Activated T-cell treated with anti-CD3 and anti-CD28 coated beads for 4 hours (primary cell): ENCODE results near the gene MED15.
A peak's percentile ranks its signal among the peaks of the same experiment; 100 is the strongest.

Source experiments
- DNase-seq: peaks from one replicate; pipeline ENCODE4 v3.0.0-alpha.2; 2020

MED15 gene

DNA sequence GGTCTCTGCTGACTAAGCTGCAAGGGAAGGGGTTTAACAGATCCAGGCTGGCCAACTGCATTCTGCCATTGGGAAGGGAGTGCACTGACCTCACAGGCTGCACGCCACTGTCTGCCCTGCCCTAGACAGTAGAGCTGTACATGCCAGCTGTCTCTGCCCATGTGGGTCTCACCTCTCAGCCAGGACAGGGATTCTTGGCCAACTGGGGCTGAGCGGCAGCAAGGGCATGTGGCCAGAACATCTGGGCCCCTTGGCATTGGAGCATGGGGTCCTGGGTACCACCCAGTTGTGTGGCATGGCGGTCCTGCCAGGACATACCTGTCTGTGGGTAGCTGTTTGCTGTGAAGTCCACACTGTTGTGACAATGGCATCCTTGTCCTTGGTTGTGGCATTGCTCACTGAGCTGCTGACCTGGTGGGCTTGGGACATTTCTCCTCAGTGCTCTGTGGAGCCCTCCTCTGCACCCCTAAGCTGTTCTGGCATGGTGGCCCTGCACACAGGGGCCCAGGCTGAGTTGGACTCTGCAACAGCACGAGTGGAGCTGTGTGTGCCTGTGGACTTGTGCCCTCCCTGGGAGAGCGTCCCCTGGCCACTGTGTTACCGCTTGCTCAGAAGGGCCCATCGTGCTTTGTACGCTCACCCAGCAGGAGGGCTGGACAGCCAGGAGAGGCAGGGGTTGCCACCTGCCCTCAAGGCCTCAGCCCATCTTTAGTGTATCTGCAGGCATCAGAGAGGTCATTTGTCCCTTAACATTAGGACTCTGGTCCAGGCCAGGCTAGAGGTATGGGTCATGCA, 46.7 kb downstream of the MED15 start:
- DNase-seq = no peak

DNA sequence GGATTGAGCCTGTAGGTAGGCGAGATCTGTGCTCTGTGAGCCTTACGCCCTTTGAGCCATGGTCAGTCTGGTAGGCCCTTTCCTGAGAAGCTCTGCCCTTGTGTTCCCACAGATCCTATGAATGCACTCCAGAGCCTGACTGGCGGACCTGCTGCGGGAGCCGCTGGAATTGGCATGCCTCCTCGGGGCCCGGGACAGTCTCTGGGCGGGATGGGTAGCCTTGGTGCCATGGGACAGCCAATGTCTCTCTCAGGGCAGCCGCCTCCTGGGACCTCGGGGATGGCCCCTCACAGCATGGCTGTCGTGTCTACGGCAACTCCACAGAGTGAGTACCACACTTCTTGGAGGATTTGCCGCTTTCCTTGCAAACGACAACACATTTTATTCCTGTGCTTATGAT, 47.4 kb downstream of the MED15 start:
- DNase-seq = no peak

DNA sequence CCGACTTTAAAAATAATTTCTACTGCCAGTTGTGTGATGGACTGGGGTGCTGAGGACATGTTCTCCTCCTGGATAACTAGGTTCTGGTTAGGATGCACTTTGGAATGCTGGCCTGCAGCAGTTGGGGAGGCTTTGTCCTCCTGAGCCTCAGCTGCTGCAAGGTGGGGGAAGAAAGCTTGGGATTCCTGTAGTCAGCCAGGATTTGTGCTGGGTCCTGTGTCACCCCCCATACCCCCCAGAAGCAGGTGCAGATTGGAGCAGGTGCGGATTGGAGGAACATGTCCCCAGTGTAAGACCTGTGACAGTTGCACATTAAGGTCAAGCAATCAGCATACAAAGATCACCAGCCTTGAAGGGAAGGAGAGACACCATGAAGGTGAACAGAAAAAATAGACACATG, 51.1 kb downstream of the MED15 start:
- DNase-seq = no peak

DNA sequence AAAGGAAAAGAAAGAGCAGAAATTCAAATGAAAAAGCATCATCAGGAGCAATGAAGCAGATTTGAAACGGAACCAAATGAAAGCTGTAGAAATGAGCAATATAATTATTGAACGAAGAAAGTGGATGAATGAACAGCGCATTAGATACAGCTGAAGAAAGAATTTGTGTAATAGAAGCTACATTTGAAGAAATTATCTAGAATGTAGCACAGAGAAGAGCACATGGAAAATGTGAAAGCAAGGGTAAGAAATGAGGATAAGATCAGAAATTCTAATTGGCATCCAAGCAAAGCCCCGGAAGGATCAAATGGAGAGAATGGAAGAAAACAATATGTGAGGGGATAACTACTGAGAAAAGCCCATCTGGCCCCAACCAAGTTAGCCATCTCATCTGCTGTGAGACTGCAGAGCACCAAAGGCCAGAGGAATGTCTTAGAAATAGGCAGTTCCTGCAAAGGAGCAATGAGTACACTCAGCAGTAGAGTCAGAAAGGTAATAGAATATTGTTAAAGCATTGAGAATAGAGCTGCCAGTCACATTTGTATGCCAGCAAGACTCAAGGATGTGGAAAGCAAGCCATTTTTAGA, 51.9 kb downstream of the MED15 start:
- no peak for DNase-seq

DNA sequence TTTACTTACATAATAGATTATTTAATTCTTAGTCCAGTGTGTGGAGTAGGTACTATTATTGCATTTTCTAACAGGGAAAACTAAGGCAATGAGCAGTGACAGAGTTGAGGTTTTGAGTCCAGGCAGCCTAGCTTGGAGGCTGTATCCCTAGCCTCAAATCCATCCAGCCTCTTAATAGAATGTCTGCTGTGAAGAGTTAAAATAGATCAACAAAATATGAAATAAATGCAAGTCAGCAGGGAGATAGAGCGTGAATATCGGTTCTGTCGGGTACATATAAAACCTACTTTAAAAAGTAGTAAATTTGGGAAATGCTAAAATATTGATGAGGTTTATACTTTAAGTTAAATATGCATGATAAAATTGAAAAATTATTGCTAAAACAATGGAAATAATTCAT, 53.3 kb downstream of the MED15 start:
- DNase-seq = no peak

DNA sequence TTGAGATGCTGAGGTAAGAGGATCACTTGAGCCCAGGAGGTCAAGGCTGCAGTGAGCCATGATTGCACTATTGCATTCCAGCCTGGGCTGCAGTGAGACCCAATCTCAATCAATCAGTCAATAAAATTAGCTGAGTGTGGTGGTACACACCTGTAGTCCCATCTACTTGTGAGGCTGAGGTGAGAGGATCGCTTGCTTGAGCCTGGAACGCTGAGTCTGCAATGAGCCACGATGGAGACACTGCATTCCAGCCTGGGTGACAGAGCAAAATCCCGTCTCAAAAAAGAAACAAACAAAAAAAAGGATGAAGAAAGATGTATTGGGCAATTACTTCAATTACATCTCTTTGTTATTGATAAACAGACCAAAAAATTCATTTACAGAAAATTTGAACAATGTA, 54.5 kb downstream of the MED15 start:
- DNase-seq = no peak

DNA sequence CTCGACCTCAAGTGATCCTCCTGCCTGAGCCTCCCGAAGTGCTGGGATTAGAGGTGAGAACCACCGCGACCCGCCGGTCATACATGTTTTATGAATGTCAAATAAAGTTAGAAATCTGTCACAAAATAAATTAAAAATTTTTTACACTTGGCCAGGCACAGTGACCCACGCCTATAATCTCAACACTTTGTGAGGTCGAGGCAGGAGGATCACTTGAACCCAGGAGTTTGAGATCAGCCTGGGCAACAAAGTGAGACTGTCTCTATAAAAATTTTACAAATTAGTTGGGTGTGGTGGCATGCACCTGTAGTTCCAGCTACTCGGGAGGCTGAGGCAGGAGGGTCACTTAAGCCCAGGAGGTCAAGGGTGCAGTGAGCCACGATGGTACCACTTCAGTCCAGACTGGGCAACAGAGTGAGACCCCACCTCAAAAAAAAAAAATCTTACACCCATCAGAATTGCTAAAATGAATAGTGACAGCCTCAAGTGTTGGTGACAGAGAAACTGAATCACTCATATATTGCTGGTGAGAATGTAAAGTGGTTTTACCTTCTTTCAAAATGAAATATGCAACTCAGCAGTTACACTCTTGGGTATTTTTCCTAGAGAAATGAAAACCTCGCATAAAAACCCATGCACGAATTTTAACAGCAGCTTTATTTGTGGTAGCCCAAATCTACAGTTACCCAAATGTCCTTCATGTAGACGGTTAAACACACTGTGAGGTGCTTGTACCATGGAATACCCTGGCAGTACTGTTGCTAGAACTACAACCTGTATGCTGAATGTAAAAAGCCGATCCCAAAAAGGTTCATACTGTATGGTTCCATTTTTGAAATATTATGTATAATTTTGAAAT, 55.4 kb downstream of the MED15 start:
- DNase-seq = no peak

DNA sequence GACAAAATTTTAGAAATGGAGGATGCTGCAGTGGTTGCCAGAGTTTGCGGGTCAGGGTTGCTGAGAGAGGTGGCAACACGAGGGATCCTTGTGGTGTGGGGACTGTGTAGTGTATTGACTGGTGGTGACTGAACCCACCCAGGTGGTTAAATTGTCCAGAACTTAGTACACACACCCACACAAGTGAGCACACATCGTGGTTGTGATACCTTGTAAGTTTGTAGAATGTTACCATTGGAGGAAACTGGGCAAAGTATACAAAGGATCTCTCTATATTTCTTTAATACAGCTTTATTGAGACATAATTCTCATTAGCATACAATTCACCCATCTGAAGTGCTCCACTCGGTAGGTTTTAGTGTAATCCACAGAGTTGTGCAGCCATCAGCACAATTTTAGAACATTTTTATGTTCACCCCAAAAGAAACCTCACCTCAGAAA, 56.1 kb downstream of the MED15 start:
- no peak for DNase-seq

DNA sequence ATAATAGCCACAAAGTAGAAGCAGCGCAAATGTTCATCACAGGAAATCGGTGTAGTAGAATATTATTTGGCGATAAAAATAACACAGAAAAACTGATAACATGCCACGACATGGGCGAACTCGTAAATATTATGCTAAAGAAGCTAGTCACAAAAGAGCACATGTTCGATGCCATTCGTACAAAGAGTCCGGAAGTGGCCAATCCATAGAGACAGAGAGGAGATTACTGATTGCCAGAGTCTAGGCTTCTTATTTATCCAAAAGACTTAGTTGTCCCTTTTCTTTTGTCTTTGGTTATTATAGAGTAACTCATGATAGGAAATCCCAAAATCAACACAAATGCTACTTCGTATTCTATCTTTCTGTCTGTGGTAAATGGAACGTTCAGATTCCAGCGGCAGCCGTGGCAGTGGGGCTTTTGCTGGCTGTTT, 56.5 kb downstream of the MED15 start:
- no peak for DNase-seq

DNA sequence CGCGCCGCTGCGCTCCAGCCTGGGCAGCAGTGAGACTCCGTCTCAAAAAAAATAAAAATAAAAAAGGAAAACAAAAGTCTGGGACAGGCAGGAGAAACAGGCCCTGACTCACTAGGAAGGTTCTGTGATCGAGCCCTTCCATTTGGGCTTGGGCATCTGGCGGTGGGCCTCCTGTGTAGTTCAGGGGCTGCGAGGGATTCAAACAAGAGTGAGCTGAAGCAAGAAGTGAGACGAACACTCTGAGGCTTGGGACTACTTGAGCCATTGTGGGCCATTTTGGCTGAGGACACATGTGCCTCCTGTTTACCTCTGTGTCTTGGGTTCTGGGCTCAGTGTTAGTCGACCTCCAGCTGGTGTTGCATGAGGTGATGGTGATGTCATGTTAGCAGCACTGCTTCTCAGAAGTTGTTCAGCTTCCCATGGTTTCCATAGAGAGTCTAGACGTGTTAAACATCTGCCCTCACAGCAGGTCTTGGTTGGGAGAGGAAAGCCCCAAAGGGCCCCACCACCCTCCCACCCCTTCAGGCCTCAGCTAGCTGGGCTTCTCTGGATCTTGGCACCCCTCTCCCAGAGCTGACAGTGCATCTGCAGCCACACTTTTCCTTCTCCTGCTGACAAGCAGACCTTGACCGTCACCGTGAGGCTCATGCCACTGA, 57.8 kb downstream of the MED15 start:
- DNase-seq = no peak

DNA sequence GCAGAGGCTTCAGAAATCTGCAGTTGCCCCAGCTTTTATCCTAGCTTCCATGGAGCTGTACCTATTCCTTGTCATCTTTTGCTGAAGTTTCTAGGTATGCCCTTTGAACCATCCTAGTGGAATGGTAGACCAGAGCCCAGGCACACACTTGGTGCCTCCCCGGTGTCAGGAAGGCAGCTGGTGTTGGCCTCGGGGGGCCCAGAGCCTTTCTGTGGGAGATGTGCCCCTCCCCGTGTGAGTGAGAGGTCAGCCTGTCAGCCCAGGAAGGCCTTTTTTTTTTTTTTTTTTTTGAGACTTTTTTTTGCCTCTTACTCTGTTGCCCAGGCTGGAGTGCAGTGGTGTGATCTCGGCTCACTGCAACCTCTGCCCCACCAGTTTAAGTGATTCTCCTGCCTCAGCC, 58.4 kb downstream of the MED15 start:
- no peak for DNase-seq

DNA sequence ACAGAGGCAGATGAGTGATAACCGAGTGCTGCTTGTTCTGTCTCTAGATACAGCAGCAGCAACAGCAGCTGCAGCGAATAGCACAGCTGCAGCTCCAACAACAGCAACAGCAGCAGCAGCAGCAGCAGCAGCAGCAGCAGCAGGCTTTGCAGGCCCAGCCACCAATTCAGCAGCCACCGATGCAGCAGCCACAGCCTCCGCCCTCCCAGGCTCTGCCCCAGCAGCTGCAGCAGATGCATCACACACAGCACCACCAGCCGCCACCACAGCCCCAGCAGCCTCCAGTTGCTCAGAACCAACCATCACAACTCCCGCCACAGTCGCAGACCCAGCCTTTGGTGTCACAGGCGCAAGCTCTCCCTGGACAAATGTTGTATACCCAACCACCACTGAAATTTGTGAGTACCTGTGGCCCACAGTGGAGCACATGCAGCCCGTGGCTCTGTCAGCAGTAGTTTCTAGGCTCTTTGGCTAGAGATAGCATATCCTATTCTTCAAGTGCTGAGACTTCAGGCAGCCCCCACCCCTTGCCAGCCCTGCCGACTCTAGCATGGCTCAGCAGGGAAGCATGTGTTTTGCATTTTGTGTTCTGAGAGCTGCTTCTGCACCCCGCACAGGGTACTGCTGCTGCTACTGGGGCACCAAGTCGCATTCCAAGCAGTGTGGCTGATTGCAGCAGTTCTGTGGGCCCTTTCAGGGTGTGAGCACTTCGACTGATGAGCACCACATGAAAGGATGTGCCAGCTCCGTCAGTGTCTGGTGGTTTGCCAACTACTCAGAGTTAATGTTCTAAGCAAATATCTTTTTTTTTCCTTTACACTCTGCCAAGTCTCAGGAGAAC, 59.2 kb downstream of the MED15 start:
- no peak for DNase-seq

DNA sequence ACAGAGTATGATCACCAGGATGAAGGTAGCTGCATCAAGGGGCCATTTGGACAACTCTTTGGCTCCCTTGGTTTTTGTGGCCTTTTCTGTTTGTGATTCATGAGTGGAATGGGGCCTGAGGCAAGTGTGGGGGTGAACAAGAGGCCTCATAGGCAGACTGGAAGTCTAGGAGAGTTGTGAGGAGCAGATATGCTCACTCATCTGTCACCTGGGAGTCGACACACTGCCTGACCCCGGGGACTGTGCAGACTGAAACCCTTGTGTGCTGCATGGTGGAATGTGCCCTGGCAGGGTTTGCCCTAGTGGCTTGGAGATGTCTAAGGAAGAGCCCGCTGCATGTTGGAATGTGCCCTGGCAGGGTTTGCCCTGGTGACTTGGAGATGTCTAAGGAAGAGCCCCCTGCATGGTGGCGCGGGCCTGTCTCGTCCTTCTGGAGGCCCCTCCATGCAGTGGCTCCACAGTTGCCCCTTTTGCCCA, 60.0 kb downstream of the MED15 start:
- DNase-seq = no peak

DNA sequence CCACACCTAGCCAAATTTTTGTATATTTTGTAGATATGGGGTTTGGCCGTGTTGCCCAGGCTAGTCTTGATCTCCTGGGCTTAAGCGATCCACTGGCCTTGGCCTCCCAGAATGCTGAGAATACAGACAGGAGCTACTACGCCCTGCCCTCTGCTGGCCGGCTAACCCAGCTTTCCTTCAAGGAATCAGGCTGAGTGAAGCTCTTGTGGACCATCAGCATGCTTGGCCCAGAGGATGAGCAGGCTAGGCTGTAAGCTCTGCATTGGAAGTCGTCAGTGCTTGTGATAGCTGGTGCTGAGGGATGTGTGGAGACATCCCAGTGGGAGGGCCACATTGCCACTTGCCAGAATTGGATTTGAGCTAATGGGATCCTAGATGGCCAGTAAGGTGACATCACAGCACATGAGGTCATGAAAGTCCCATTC, 60.6 kb downstream of the MED15 start:
- no peak for DNase-seq

DNA sequence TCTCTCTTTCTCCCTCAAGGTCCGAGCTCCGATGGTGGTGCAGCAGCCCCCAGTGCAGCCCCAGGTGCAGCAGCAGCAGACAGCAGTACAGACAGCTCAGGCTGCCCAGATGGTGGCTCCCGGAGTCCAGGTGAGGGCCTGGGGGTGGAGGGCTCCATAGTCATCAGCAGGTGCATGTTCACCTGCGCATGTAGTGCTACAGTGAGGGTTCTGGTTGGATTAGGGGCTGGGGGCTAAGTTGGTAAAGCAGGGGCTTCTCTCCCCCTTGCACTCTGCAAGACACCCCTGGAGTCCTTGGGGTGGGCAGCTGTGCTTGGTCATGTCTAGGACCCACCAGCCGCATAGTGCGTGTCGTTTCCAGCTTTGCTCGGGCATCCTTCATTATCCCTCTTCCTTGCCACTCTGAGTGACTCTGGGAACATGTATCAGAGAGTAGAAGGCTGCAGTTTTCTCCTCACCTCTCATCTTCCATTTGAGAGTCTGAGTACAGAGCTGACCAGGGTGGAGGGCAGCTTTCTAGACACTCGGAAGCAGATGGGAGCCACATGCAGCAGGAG, 61.2 kb downstream of the MED15 start:
- DNase-seq = no peak

DNA sequence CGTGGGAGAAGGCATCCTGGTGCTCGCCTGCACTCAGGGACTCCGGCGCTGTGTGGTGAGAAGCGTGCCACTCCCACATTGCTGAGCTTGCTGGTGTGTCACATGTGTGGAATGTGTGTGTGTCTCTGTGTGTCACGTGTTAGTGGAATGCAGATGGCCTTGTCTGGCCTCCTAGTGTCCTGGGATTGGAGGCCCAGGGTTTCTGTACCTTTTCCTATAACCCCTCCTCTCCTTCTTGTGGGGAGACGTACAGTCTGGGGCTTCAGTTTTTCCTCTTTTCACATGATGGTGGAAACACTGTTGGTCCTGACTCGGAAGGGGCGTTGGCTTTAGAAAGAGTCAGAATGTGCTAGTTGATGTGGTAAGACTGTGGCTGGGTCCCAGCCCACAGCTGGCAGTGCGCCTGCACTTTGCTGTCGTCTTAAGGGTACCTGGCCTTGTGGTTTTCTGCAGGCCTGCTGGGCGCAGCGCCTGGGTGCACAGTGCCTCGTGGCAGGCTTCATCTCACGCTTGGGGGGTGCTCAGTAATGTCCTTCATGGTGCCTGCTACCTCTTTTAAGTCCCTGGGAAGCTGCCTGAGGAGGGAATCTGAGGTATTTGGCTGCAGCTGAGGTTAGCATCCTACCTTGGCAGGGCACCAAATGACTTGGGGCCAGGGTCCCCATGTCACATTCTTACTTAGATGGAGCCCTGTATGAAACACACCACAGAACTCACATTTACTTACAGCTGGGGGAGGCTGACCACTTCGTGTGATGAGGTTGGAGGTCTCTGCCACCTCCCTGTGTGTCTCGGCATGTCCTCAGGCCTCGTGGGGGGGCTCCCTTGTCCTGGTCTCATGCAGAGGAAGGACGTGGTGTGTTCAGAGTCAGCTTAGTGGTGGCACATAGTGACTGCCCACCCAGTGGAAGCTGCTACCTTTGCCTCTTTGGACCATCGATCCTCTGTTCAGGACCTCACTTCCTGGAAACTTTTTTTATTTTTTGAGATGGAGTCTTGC, 61.9 kb downstream of the MED15 start:
- peak; percentile 40 for DNase-seq

DNA sequence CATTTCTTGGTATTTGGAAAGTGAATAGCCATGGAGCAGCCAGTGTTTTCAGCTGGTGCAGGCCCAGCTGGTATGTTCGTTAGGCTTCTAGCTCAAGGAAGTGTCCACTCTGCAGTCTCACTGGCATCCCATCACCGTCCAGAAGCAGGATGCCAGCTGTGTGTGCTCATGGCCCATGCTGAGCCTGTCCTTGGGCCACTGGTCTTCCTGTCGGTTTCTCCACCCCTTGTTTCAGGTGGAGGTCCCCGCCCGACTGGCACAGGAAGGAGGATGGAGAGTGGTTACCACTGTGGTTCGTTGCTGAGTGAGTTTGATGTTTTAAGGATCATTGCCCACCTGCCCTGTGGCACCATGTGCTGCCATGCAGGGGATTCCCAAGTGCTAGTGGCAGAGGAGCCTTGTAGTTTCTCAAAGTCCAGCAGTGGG, 63.7 kb downstream of the MED15 start:
- DNase-seq = no peak

DNA sequence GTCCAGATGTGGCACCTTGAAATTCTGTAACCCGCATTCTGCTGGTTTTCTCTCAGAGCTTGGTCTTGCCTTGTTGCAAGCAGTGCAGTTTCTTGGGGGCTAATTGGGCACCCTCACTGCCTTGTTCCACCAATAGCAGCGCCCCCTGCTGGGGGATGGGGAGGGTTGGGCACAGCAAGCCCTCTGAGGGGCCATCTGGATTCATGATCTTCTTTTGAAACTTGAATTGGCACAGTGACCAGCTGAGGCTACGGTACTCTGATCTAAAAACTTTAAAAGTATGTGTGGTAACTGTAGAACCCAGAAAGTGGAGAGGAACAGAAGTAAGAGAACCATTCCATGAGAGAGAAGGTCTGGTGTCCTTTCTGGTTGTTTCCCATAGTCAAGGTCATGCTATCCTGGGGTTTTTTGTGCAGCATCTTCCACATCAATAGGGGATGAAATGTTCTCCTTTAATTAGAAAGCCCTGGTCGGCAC, 64.2 kb downstream of the MED15 start:
- DNase-seq = peak; percentile 57

DNA sequence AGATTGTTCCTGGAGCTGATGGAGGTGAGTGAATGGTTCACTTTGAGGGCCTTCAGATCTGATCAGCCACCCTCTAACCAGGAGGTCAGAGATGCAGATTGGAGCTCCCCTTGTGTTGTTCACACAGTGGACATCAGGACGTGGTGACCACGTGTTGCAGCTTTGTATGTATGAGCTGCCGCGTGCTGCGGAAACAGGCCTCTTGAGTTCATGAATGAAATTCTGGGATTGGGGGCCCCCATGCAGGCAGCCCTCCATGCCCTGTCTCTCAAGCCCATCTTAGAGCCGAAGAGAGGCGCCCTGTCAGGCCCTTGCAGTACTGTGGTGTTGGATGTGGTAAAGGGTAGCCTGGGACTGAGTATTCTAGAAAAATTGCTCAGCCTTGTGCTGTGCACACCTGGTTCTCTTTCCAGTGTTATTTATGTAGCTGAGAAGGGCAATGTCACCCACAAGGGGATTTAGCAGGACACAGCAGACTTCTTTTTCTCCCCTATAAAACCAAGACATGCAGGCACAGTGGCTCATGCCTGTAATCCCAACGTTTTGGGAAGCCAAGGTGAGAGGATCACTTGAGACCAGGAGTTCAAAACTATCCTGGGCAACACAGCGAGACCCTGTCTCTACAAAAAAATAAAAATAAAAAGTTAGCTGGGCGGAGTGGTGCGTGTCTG, 64.9 kb downstream of the MED15 start:
- DNase-seq = no peak
